Panc1 (cell line): Measurements from ENCODE around the gene NADSYN1. TPM values are rescaled to one million over a fixed set of nuclear protein-coding genes. Genes with fewer than 3 reads are reported as not detected.

Source experiments
- ATAC-seq: fragments of 200-7000 bp; cut with Tn5 transposase; 2 replicates; pipeline ENCODE4 v1.9.1; 2020; ENCODE audit warnings: mild to moderate bottlenecking, moderate library complexity
- BruUV-seq: library from RNA; stranded (reverse); fragments of 400-500 nt; replicated peaks from 2 replicates; lab custom pipeline; 2021; lab: Mats Ljungman, UMichigan
- CTCF ChIA-PET: fragments of 300-600 bp; sonication (Branson Sonifier 250); formaldehyde crosslinking; loops from one replicate; lab custom pipeline; 2022; ENCODE audit warnings: antibody characterized with exemption; lab: Charles Lee
- POLR2A ChIA-PET: fragments of 300-600 bp; sonication (Branson Sonifier 250); formaldehyde crosslinking; loops from one replicate; lab custom pipeline; 2022; ENCODE audit warnings: antibody characterized with exemption; lab: Charles Lee
- DNase-seq: peaks from one replicate; pipeline ENCODE4 v3.0.0-alpha.2; 2010; ENCODE audit warnings: low read depth, low spot score
- H3K27ac ChIP-seq: 2 replicates; pipeline ENCODE4 v1.5.1; 2011; ENCODE audit warnings: mild to moderate bottlenecking, low read length, inconsistent platforms
- H3K27me3 ChIP-seq: fragments of 200-500 bp; sonication (Bioruptor generic); 2 replicates; pipeline ENCODE4 v1.6.0; 2014; ENCODE audit warnings: low read length, inconsistent platforms; ENCODE audit not compliant: control insufficient read depth, insufficient read depth
- H3K36me3 ChIP-seq: fragments of 200-500 bp; sonication (Bioruptor generic); 2 replicates; pipeline ENCODE4 v1.5.1; 2014; ENCODE audit warnings: inconsistent platforms, mild to moderate bottlenecking, low read length, moderate library complexity; ENCODE audit not compliant: control insufficient read depth, insufficient read depth
- H3K4me1 ChIP-seq: 2 replicates; pipeline ENCODE4 v1.5.1; 2011; ENCODE audit warnings: inconsistent platforms, mild to moderate bottlenecking, low read length, moderate library complexity; ENCODE audit not compliant: control insufficient read depth, insufficient read depth
- H3K4me3 ChIP-seq, 2 experiments: 2 replicates each; pipeline ENCODE4 v1.5.1; 2011 to 2012; ENCODE audit warnings: low read depth in 2 of 2, low read length in 2 of 2, mild to moderate bottlenecking in 2 of 2, inconsistent platforms in 1 of 2, moderate library complexity in 1 of 2
- H3K9me3 ChIP-seq: fragments of 200-500 bp; sonication (Bioruptor generic); 2 replicates; pipeline ENCODE4 v1.5.1; 2014; ENCODE audit warnings: low read depth, mild to moderate bottlenecking, inconsistent platforms, low read length, moderate library complexity; ENCODE audit not compliant: control insufficient read depth, insufficient read depth
- CTCF ChIP-seq: fragments of 450-650 bp; IDR thresholded peaks from 2 replicates; pipeline ENCODE4 v1.5.1; 2017; ENCODE audit warnings: mild to moderate bottlenecking
- POLR2AphosphoS5 ChIP-seq: IDR thresholded peaks from 2 replicates; pipeline ENCODE4 v1.6.1; 2012; ENCODE audit warnings: mild to moderate bottlenecking, low read depth, low read length, moderate library complexity
- SIN3A ChIP-seq: IDR thresholded peaks from 2 replicates; pipeline ENCODE4 v1.6.1; 2012; ENCODE audit warnings: low read depth, mild to moderate bottlenecking, low read length, moderate library complexity, borderline replicate concordance; ENCODE audit not compliant: insufficient read depth
- TCF7L2 ChIP-seq: IDR thresholded peaks from 2 replicates; pipeline ENCODE4 v1.6.1; 2011; ENCODE audit warnings: mild to moderate bottlenecking, low read depth, low read length, inconsistent platforms
- in situ Hi-C: cut with HindIII; loops from 2 replicates; pipeline ENCODE4 v1.10.0; 2016; ENCODE audit warnings: low sequenced_read_pairs, low pct_unique_long_range_greater_than_20kb
- intact Hi-C: fragments of 100-400 bp; cut with micrococcal nuclease; formaldehyde crosslinking; loops from one replicate; pipeline ENCODE4 v1.10.0; 2022; ENCODE audit not compliant: unreplicated experiment
- total RNA-seq: library from RNA; stranded (reverse); gene quantifications from one replicate; pipeline ENCODE4 v1.2.1, GENCODE V29; 2021; ENCODE audit not compliant: unreplicated experiment
- TF ChIP-seq, protein P1 (sequence below), 2 experiments: IDR thresholded peaks; 2 replicates each; pipeline ENCODE4 v1.6.1; 2011 to 2012; ENCODE audit warnings: low read depth in 2 of 2, control low read depth in 1 of 2, low read length in 1 of 2, mild to moderate bottlenecking in 1 of 2, moderate library complexity in 1 of 2; ENCODE audit not compliant: insufficient read depth in 1 of 2

Gene NADSYN1
- total RNA-seq, 1 experiment from 2014 or later, result 76.1 TPM

- H3K4me3 ChIP-seq, result peak within 1 kb of the TSS; percentile 85 to 87
- ATAC-seq, result peak; percentile 93
- H3K36me3 ChIP-seq, result peaks cover 2% of the 10 kb centered on the region; the same call in 1 of the 2 replicates
- TF ChIP-seq SIN3A (peak; percentile 9; the same call in 1 of the 2 replicates), TCF7L2 (no peak)
- CTCF ChIA-PET, result interaction anchor here (0.6 kb wide), 1 partner anchor 115 kb away, joined by 3 read pairs; no protein-coding TSS in a partner anchor
- peak within 1 kb of the TSS; percentile 87 for H3K27ac ChIP-seq
- intact Hi-C loops (no loop called here), in situ Hi-C loops (no loop called here)
- H3K27me3 ChIP-seq, result no peaks in the 10 kb centered on the region
- peaks cover 28% of the 10 kb centered on the region for H3K4me1 ChIP-seq
- DNase-seq, result peak; percentile 36
- POLR2A ChIA-PET, result interaction anchor here (0.6 kb wide), 2 partner anchors 219 to 929 kb away, joined by 6 to 13 read pairs; no protein-coding TSS in a partner anchor
- no TSS peak for BruUV-seq
- H3K9me3 ChIP-seq, result peaks cover 7% of the 10 kb centered on the region; the same call in 1 of the 2 replicates
Observed at GRCh38 chr11:71448257-71449171, 4.5 kb upstream of the NADSYN1 start, which contains the start of gene DHCR7. Gene DHCR7, minus strand, starts transcription at chr11:71448393. Its CDS starts 3,441 bp downstream, at chr11:71444952.

DNA sequence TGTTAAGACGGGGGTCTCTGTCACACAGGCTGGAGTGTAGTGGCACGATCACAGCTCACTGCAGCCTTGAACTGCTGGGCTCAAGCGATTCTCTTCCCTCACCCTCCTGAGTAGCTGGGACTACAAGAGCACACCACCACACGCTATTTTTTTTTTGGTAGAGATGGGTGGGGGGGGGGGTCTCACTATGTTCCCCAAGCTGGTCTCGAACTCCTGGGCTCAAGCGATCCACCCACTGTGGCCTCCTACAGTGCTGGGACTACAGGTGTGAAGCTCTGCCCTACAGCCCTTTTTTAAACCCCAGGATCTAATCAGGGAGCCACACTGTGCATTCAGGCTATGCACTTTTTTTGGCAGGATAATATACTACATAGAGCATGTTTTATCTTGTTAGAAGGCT lies 3.4 kb upstream of the NADSYN1 start:
- in situ Hi-C loops, result no loop called here
- peaks cover 7% of the 10 kb centered on the region; the same call in 1 of the 2 replicates for H3K9me3 ChIP-seq
- POLR2A ChIA-PET, result no interaction called here

More for the DNA sequence above, 3.4 kb upstream of the NADSYN1 start:
- Histone ChIP-seq H3K4me3 (peak overlapping the region; percentile 85 to 87), H3K27me3 (no peaks in the 10 kb centered on the region), H3K4me1 (peaks cover 28% of the 10 kb centered on the region), H3K36me3 (peaks cover 2% of the 10 kb centered on the region; the same call in 1 of the 2 replicates), H3K27ac (peak overlapping the region; percentile 87)
- TF ChIP-seq, protein P1, sequence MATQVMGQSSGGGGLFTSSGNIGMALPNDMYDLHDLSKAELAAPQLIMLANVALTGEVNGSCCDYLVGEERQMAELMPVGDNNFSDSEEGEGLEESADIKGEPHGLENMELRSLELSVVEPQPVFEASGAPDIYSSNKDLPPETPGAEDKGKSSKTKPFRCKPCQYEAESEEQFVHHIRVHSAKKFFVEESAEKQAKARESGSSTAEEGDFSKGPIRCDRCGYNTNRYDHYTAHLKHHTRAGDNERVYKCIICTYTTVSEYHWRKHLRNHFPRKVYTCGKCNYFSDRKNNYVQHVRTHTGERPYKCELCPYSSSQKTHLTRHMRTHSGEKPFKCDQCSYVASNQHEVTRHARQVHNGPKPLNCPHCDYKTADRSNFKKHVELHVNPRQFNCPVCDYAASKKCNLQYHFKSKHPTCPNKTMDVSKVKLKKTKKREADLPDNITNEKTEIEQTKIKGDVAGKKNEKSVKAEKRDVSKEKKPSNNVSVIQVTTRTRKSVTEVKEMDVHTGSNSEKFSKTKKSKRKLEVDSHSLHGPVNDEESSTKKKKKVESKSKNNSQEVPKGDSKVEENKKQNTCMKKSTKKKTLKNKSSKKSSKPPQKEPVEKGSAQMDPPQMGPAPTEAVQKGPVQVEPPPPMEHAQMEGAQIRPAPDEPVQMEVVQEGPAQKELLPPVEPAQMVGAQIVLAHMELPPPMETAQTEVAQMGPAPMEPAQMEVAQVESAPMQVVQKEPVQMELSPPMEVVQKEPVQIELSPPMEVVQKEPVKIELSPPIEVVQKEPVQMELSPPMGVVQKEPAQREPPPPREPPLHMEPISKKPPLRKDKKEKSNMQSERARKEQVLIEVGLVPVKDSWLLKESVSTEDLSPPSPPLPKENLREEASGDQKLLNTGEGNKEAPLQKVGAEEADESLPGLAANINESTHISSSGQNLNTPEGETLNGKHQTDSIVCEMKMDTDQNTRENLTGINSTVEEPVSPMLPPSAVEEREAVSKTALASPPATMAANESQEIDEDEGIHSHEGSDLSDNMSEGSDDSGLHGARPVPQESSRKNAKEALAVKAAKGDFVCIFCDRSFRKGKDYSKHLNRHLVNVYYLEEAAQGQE (IDR thresholded peaks at IDR 0.05; ENCODE audit: insufficient read depth in 1 of 2, low read depth in 2 of 2, low read length in 1 of 2), result no peak
- TF ChIP-seq CTCF (no peak), SIN3A (no peak), POLR2AphosphoS5 (no peak), TCF7L2 (no peak)
- CTCF ChIA-PET, result no interaction called here
- BruUV-seq, result no TSS peak
- no peak for DNase-seq
- intact Hi-C loops, result no loop called here
- ATAC-seq, result no peak
